Effector CD8-positive, alpha-beta T cell (primary cell): Measurements from ENCODE around the gene LRRIQ3.
"Not testable (repeated sequence)": the region's sequence is repeated elsewhere in the genome, so short reads cannot be mapped to it uniquely, and the experiment has no call there.

Source experiments
- DNase-seq: peaks from one replicate; lab custom pipeline; 2025; lab: John Stamatoyannopoulos, UW
- total RNA-seq, 4 experiments: gene quantifications; one replicate each; lab custom pipeline; 2026; lab: John Stamatoyannopoulos, UW

The LRRIQ3 gene, protein sequence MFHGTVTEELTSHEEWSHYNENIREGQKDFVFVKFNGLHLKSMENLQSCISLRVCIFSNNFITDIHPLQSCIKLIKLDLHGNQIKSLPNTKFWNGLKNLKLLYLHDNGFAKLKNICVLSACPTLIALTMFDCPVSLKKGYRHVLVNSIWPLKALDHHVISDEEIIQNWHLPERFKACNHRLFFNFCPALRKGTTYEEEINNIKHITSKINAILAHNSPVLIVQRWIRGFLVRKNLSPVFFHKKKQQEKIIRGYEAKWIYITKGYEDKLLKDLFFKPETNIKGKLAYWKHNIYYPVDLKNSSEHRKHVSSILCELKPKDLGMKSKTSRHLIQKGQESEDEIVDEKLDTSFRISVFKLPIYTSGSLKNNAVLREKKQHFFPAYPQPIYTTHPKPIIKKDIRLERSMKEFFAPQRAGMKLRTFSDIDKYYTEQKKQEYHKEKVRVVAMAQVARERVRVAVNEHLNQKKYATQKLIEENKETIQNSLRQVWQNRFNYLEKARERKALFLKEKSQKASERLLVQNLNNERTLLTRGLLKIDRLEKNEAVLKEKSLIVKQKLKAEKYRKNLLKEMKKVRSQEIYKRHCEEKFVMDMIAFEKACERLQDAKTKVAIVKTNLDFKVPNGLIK
- 0.71 to 5.5 (median 3.6) reads per million in 4 experiments for total RNA-seq

DNA sequence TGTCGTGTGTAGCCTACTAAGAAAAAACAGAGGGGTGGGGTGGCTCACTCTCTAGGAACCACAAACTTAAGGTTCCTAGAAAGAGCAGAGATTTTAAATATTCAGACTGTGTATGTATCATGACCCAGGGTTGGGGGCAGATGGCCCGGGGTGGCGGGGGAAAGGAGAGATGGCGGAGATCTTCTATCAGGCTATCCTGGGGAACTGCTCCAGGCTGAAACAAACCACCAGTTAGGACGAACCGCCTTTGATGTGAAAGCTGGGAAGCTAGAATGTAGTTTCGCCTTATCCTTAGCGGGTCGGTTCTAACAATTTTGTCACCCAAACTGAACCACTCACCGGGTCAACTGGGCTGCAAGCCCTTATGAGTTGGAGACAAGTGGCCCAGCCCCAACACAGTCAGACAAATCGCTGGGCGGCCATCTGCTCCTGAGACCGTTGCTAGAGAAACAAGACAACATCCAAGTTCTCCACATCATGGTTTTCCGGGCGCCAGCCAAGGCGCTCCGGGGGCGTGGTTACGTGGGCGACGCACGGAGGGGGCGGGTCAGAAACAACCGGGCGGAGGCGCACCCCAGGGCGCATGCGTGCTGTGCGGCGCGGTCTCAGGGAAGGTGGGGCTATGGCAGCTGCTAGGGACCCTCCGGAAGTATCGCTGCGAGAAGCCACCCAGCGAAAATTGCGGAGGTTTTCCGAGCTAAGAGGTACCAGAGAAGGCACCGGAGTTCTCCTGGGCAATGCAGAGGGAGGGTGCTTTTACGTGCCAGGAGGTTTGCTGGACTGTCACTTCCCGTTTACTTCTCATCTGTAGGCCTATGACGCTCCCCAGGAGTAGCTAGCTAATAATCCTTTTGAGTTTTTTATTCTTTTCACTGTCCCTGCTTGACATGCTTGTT lies at the start of gene LRRIQ3, which contains the start of gene FPGT:
Gene LRRIQ3 (minus strand): TSS at position 520 of the 896 bp plus-strand sequence. CDS start 14,492 bp downstream, outside the sequence.
Gene FPGT (plus strand): TSS at position 586 of the 896 bp plus-strand sequence. CDS start 37 bp downstream, at position 623.
- peak; percentile 93 for DNase-seq

DNA sequence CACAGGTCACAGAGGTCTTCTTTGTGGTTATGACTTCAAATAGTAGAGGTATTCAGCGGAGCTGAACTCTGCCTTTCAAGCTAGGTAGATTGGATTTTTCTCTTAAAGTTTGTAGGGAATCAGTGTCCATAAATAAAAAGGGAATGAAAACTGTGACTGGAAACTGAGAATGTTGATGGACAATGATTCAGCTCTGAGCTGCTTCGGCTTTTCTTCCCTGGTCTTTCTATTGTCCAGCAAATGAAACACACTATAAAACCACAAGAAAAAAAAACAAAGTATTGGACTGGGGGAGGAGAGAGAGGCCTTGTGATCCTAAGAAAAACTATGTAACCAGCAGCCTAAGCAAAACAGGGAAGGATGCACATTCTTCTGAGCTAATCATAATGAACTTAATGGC lies 48.3 kb upstream of the LRRIQ3 start:
- no peak for DNase-seq

DNA sequence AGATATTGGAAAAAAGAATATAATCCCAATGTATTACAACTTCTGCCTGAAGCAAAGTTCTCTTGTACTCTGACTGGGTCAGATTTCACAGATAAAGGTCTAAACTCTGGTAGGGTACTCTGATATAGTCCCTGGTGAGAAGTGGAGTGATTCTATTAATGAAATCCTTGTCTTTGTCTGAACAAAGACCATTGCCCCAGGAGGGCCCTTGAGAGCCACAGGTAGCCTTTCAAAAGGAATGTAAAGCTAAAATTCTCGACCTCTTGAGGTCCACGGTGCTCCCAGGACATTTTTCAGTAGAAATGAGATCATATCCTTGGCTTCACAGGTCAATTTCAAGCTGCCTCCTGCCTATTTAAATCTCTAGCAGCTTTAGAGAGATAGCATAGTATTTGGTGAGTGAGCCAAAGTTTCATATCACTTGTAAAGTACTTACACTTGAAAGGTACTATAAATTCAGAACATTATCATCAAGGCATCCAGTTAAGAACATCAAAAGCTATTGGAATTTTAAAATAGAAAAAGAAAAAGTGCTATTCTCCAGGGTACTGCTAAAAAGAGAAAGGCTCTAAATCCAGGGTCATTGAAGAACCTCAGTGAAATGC lies 47.3 kb upstream of the LRRIQ3 start:
- DNase-seq = no peak

DNA sequence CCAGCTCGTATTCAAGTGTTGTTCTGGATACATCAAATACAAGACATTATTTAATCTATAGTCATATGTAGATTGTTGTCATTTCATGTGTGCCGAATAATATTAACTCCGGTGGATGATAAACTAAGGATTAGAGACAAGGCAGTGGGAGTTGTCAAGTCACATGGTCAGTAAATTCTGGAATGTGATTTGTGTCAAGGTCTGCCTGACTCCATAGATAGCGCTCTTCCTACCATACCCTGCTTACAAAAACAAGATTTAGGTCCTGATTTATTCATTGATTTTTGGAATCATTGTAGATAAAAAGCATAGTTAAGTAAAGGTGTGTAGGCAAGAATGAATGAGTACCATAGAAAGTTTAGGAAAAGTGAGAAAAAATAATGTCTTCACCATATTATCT lies 39.8 kb upstream of the LRRIQ3 start:
- DNase-seq = no peak

DNA sequence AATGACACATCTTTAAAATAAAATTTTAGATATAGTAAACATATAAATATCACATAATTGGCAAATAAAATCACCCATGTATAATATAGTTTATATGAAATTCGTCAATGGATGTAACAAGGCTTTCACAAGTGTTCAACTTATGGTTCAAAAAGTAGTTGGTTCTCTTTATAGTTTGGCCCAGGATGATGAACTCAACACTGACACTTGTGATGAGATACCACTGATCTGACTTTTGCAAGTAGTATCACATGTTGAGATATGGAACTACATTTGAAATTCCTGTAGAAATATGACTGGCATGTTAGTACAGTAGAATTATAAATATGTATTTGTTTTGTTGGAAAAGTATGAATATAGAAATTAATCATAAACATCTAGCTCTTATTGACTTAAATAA lies 39.1 kb upstream of the LRRIQ3 start:
- no peak for DNase-seq

DNA sequence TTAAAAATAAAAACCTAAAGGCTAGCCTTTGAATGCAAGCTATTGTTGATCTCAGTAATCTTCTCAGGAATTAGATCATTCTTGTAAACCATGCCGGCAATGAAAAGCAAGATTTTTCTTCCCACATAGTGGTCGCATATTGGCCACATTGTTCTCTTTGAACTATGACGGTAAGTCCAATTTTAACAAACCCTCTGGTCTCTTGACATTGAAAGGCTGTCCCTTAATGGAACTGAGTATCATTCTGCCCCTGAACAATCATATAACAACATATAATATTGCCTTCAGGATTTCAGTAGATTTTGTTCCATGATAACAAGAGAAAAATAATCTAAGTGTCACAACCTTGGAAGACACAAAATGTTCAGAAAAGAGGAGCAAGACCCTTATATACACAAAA lies 38.5 kb upstream of the LRRIQ3 start:
- no peak for DNase-seq

DNA sequence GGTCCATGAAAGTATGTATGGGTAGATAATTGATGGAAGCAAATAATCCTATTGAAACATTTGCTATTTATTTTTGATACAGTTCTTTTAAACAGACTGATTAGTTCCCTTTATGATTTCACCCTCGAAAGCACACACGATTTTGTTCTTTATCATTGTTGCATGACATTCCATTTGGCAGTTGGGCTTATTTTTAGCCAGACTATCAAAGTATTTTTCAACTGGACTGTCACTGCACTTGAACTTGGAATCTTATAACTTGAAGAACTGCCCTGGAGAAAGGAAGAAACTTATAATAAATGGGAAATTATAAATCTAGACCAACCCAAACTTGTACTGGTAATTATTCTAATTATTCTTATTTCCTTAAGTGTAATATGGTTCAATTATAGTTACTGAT lies 37.2 kb upstream of the LRRIQ3 start, which contains the start of gene TNNI3K:
Gene TNNI3K (plus strand): TSS at position 235 of the 400 bp plus-strand sequence. CDS start 65 bp downstream, at position 300.
- DNase-seq = no peak

DNA sequence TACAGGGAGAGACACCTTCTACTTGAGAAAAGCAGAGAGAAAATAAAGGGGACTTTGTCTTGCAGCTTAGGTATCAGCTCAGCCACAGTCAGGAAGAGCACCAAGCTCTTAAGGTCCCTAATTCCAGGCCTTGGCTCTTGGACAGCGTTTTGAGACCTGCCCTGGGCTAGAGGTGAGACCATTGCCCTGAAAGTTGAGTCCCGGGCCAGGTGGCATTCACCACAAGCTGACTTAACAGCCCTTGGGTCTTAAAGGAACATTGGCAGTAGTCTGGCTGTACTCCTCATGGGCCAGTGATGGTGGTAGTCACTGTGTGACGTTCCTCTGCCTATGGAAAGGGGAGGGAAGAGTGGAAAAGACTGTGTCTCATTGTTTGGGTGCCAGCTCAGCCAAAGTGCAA lies 25.5 kb upstream of the LRRIQ3 start:
- no peak for DNase-seq

DNA sequence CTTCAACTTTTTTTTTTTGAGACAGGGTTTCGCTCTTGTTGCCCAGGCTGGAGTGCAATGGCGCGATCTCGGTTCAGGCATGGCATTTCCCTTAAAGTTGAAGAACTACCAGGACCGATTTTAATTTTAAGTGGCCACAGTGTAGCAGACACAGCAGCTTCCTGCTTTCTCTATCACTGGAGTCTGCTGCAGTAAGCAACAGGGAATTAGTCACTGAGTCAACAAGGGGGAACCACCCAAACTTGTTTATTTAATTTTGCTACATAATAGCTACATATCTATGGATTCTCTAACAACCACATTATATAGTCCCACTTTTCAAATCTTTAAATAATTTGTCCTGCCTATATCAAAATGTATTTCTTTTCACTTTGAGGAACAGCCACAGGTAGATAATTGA lies 24.7 kb upstream of the LRRIQ3 start:
- no peak for DNase-seq

DNA sequence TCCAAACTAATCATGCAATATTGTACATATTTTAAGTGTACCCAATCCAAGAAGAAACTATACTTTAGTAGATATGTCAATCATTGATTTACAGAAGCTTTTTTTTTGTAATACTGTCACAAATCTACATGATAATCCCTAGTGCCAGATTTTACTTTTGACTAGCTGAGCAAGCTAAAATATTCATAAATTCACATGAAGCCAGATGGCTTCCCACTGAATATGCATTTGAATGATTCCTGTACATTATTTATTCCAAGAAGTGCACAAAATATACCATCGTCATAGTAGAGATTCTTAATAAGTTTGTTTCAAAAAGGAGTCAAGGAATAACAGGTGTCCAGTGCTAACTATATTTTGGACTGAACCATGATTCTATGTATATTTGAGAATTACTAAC lies 17.3 kb upstream of the LRRIQ3 start:
- DNase-seq = no peak

DNA sequence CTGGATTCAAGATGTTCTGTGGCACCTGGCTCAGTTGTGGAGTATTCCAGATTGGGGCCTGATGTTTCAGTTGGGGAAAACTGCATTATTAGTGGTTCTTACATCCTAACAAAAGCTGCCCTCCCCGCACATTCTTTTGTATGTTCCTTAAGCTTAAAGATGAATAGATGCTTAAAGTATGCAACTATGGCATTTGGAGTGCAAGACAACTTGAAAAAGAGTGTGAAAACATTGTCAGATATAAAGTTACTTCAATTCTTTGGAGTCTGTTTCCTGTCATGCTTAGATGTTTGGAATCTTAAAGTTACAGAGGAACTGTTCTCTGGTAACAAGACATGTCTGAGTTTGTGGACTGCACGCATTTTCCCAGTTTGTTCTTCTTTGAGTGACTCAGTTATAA lies 7.3 kb upstream of the LRRIQ3 start:
- DNase-seq = no peak

DNA sequence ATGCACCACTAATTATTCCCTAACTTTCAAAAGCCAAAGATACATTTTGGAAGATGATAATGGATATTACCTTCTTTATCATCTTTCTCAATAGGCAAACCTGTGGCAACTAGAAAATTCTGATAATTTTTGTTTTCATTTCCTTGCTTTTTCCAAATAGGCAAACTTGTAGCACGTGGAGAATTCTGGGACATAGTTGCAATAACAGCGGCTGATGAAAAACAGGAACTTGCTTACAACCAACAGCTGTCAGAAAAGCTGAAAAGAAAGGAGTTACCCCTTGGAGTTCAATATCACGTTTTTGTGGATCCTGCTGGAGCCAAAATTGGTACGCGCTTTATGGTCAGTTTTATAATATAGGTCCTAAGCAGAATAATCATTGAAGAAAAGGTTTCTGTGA lies 1.5 kb upstream of the LRRIQ3 start:
- DNase-seq = no peak

DNA sequence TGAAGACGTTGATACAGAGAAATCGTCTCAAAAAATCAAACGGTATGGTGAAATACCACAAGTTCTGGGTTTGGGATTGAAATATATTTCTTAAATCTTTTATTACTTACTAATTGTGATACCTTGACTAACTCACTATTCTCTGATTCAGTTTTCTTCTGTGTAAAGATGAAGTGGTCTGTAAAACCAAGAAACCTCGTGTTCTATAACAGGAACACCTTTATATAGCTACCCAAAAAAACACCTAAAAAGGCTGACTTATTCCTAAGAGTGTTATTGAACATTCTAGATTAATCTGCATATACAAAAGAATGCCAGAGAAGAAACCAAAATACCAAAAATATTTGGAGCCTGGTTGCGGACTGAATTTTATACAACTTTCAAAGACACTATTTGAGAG lies 721 bp downstream of the LRRIQ3 start:
- no peak for DNase-seq

DNA sequence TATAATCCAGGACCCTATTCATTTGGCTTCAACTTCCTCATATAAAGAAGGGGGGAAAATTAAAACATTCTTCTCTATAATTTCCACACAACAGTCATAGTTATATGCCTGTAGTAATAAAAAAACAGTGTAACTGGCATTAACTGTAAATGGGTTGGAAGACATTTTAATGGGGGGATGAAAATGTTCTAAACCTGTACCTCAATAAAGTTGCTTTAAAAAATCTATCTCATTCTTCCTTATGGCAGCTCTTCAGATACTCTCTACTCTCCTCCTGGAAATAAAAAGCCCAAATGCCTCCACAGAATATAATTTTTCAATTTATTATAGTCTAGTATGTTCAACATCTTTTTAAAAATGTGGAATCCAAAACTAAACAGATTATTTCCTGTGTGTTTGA lies 2.6 kb downstream of the LRRIQ3 start:
- DNase-seq = no peak

DNA sequence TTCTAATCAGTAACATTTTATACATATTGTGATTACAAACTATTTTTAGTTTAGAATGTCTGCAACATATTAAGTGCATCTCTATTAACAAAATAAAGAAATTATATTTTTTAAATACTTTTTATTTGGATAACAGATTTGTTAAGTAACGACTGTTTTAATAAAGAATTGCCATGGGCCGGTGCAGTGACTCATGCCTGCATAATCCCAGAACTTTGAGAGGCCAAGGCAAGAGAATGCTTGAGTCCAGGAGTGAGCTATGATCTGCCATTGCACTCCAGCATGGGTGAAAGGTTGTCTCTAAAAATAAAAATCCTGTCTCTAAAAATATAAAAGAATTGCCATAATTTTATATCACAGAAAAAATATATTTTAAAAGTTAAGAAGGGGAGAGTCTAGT lies 4.1 kb downstream of the LRRIQ3 start:
- no peak for DNase-seq

DNA sequence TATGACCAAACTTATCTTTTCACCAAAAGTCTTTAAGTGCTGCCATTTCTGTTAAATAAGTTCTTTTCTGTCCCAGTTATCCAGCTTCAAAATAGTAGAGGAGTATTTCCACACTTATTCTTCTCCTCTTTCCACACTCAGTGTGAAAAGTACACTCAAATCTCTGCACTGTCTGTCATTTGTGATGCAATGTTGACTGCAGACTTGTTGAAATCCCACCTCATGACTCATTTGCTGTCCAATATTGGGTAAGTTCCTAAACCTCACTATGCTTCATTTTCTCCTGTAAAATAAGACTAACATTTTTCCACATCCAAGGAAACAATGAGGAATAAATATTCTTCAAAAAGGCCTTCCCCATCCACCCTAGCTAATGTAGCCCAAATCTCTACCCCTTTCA lies 17.5 kb downstream of the LRRIQ3 start:
- DNase-seq = no peak

DNA sequence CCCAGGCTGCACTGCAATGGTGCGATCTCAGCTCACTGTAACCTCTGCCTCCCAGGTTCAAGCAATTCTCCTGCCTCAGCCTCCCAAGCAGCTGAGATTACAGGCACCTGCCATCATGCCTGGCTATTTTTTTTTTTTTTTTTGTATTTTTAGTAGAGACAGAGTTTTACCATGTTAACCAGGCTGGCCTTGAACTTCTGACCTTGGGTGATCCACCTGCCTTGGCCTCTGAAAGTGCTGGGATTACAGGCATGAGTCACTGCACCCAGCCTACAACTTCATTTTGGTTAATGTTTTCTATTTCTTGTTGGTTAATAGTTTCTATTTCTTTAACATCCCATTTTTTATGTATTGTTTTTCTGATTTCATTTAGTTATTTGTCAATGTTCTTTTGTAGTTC lies 23.6 kb downstream of the LRRIQ3 start:
- not testable (repeated sequence) for DNase-seq

DNA sequence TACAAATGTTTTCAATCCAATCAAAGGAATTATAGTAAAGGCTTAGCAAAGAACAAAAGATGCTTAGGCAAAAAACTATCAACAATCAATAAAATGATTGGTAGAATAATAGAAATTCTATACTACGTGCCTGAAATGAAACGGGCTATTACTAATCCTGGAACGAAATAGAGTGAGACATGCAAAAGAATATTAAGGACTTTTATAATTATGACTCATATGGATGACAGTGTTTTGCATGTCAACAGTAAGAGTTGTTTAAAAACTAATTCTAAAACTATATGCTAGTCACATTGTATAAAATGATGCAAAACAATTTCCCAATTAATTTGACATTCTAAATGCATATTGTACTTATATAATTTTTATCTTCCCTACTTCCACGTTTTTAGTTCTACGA lies 35.6 kb downstream of the LRRIQ3 start:
- DNase-seq = no peak

DNA sequence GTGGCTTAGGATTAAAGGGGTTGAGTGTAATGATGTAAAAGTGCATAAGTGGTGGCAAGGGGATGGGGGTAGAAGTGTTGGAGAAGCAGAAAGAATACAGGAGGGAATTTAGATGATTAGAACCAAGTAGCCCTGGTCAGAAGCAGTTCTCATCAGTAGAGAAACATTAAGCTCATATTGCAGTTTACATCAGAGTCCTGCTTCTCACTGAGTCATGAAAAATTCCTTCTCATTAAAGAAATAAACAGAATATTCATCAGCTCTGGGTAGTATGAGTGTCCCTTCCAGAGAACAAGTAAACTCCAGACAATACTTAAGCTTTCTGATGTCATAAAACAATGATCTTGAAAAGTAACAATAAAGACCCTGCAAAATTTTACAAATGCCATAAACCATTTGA lies 36.5 kb downstream of the LRRIQ3 start:
- no peak for DNase-seq

DNA sequence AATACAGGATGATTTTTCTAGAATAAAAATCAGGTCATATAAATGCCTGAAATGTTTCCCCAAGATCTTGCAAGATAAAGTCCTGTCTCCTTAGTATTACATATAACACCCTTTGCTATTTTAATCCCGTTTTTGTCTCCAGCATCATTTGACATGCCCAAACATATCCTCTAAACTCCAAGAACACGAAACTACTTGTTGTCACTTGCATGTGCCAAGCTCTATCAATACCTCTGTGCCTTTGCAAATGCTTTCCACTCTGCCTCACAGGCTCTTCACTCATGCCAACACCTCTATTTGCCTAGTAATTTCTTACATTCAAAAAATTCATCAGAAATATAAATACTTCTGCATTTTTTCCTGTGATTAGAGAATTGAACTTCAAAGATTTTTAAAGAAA lies 37.9 kb downstream of the LRRIQ3 start:
- DNase-seq = no peak

DNA sequence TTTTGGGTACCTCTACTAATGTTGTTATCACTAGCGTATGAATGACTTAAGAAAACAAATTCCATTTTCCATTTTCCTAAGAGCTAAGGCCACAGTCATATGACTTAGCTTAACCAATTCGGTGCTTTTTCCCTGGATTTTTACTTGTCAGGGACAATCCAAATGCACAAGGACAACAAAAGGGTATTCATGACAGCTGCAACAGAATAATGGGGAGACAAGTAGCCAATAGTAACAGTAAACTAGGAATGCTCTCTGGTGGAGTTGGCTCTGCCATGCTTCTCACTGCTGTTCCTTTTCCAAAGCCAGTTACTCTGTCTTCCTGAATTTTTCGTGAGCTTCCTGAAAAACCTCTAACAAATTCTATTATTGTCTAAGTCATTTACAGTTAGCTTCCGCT lies 52.9 kb downstream of the LRRIQ3 start:
- no peak for DNase-seq

DNA sequence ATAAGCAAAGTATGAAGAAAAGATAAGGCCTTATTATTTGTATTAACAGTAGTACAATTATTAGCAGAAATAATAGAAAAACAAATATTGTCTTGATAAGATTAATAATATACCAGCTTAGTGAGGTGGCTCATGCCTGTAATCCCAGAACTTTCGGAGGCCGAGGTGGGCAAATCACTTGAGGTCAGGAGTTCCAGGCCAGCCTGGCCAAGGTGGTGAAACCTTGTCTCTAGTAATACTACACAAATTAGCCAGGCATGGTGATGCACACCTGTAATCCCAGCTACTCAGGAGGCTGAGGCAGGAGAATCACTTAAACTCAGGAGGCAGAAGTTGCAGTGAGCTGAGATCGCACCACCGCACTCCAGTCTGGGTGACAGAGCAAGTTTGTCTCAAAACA lies 80.6 kb downstream of the LRRIQ3 start:
- not testable (repeated sequence) for DNase-seq
